NCI-H1105 treated with DMSO at 0.1 percent for 48 hours (cell line): ENCODE measurements around the gene GRID1.
A peak's percentile ranks its signal among the peaks of the same experiment; 100 is the strongest.

Experiments used
- DNase-seq: peaks from one replicate; lab custom pipeline; 2025; lab: John Stamatoyannopoulos, UW

The GRID1 gene

GRCh38 chr10:85925201-85925750, 441.3 kb downstream of the GRID1 start:
- DNase-seq: no peak

- DNase-seq: no peak
These were observed 442.1 kb downstream of the GRID1 start for GRCh38 chr10:85924382-85925102.

- DNase-seq: no peak
These were observed 444.1 kb downstream of the GRID1 start for GRCh38 chr10:85922356-85923129.

GRCh38 chr10:85921789-85922188, 444.8 kb downstream of the GRID1 start:
- DNase-seq: no peak

GRCh38 chr10:85920311-85920710, 446.3 kb downstream of the GRID1 start:
- DNase-seq: no peak

- peak; percentile 33 for DNase-seq
These were observed 447.0 kb downstream of the GRID1 start for GRCh38 chr10:85919491-85920021.

- no peak for DNase-seq
These were observed 448.2 kb downstream of the GRID1 start for GRCh38 chr10:85918371-85918770.

- no peak for DNase-seq
These were observed 449.0 kb downstream of the GRID1 start for GRCh38 chr10:85917601-85918000.

- peak; percentile 88 for DNase-seq
These were observed 449.5 kb downstream of the GRID1 start for GRCh38 chr10:85916994-85917573.

GRCh38 chr10:85916286-85916685, 450.3 kb downstream of the GRID1 start:
- no peak for DNase-seq

- no peak for DNase-seq
These were observed 451.2 kb downstream of the GRID1 start for GRCh38 chr10:85915245-85915846.

GRCh38 chr10:85914720-85915119, 451.9 kb downstream of the GRID1 start:
- no peak for DNase-seq

GRCh38 chr10:85908462-85908861, 458.1 kb downstream of the GRID1 start:
- no peak for DNase-seq

GRCh38 chr10:85902051-85902450, 464.5 kb downstream of the GRID1 start:
- no peak for DNase-seq

- no peak for DNase-seq
These were observed 465.0 kb downstream of the GRID1 start for GRCh38 chr10:85901599-85901998.

- no peak for DNase-seq
These were observed 466.1 kb downstream of the GRID1 start for GRCh38 chr10:85900487-85900886.

- DNase-seq: no peak
These were observed 466.5 kb downstream of the GRID1 start for GRCh38 chr10:85900061-85900460.

GRCh38 chr10:85891472-85891871, 475.1 kb downstream of the GRID1 start:
- no peak for DNase-seq

- DNase-seq: no peak
These were observed 478.0 kb downstream of the GRID1 start for GRCh38 chr10:85888559-85888958.

- no peak for DNase-seq
These were observed 478.6 kb downstream of the GRID1 start for GRCh38 chr10:85888004-85888403.

- DNase-seq: no peak
These were observed 492.4 kb downstream of the GRID1 start for GRCh38 chr10:85874208-85874607.

GRCh38 chr10:85873063-85873462, 493.5 kb downstream of the GRID1 start:
- DNase-seq: no peak
